ENCODE results near the gene TMEM37.

Gene TMEM37

DNA sequence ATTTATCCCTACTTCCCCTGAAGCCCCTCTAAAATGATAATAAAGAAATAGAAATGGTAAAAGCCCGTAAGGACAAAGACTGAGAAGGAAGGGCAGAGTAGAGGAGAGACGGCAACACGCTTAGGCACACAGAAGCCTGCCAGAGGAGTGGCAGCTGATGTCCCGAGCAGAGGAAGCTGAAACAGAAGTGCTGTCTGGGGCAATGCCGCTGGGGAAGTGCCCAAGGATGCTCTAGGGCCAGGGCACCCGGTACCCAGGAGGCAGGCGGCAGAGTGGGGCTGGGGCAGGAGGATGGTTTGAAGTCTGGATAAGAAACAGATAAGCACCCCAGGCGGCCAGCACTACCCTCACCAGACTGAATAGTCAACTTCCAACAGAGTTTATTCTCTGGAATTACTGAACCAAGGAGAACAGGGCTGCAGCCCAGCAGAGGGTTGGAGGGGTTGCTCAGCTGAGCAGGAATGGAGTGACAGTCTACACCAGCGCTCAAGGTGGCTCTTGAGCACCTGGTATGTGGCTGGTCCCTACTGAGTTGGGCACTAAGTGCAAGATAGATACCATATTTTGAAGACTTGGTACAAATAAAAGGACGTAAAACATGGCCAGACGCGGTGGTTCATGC, 22.4 kb downstream of the TMEM37 start:
- TF ChIP-seq, protein P1, sequence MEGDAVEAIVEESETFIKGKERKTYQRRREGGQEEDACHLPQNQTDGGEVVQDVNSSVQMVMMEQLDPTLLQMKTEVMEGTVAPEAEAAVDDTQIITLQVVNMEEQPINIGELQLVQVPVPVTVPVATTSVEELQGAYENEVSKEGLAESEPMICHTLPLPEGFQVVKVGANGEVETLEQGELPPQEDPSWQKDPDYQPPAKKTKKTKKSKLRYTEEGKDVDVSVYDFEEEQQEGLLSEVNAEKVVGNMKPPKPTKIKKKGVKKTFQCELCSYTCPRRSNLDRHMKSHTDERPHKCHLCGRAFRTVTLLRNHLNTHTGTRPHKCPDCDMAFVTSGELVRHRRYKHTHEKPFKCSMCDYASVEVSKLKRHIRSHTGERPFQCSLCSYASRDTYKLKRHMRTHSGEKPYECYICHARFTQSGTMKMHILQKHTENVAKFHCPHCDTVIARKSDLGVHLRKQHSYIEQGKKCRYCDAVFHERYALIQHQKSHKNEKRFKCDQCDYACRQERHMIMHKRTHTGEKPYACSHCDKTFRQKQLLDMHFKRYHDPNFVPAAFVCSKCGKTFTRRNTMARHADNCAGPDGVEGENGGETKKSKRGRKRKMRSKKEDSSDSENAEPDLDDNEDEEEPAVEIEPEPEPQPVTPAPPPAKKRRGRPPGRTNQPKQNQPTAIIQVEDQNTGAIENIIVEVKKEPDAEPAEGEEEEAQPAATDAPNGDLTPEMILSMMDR (IDR thresholded peaks at IDR 0.05) = no peak

DNA sequence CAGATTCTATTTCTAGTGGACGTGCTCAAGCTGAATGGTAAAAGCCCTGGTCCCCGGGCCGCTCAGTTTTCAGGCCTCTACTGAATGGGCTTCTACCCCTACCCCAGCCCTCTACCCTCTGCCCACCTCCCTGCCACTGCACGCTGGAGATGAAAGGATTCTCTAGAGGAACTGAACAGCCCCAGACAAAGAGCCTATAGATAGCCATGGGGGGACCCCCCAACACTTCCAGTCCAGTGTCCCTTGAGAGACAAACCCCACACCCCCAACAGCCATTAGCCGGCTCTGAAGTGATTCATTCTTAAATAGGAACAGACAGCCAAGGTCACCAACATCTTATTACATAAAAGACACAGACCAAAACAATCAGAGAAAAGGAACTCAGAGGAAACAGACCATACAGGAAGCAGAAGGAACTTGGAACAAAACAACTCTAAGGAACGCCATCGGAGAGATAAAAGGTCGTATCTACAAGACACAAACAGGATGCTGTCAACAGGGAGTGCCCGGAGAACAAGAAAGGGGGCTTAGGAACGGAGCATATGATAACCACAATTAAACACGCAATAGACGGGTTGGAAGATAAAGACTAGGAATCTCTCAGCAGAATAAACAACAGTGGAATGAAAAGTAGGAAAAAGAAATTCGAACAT, 23.5 kb downstream of the TMEM37 start:
- TF ChIP-seq, protein P1 (IDR thresholded peaks at IDR 0.05) = no peak

DNA sequence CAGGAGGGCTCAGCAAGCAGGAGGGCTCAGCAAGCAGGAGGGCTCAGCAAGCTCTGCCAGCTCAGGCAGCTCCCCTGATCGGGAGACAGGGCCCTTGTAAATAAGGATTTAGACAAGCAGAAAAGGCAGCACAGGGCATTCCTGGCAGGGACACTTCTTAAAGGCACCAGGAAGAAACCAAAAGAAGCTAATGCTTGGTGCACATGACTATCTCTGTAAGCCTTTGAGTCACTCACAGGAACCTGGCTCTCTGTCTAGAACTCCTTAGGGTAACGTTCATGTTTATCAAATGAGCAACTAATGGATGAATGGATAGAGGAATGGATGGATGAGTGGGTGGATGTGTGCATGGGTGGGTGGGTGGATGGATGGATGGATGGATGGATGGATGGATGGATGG, 28.4 kb downstream of the TMEM37 start:
- TF ChIP-seq, protein P1 (IDR thresholded peaks at IDR 0.05) = no peak

DNA sequence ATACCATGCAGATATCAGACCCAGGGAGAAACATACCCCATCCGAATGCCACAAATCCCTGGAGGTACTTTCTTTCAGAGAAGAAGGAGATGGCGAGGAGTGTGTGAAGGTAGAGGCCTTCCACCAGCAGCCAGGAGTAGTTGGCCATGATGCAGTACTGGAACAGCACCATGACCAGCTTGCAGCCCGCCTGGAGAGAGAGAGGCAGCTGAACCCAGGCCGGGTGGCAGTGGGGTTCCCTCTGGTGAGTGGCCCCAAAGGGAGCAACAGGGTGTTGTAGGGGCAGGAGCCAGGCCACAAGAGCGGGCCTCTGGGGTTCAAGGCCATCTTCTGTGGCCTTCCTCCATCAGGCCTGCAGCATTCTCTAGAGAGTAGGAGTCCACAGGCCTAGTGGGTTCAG, 30.2 kb downstream of the TMEM37 start:
- TF ChIP-seq, protein P1 (IDR thresholded peaks at IDR 0.05) = no peak

DNA sequence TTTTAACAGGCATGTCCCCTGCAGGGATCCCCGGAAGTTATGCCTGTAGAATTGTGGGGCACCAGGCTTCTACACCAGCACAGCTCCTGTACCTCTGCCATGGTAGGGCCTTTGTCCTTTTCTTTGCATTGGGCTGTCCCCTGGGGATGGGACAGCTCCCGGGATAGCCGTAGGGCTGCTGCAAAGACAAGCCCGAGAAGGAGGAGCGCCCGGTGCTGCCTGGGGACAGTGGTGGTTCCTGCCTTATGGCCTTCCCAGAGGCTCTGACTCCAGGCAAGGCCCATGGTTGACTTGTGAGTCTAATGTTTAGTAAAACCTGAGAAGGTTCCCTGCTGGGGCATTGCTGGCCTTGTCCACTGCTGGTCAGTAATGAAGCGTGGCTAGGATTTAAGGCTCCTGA, 30.9 kb downstream of the TMEM37 start:
- TF ChIP-seq, protein P1 (IDR thresholded peaks at IDR 0.05) = no peak

DNA sequence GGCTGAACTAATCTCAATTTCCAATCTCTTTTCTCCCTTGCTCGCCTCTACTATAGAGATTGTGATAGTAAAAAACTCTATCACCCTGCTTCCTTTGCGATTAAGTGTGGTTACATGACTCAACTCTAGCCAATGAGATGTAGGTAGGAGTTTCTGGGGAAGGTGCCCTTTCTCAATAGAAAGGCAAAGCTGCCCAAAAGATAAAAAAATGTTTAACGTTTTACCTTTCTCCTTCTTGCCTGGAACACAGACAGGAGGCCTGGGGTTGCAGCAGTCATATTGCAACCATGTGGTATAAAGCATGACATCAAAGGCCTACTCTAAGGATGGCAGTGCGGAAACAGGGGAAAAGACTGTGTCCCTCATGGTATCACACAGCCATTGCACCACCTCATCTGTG, 31.5 kb downstream of the TMEM37 start:
- TF ChIP-seq, protein P1 (IDR thresholded peaks at IDR 0.05) = no peak

DNA sequence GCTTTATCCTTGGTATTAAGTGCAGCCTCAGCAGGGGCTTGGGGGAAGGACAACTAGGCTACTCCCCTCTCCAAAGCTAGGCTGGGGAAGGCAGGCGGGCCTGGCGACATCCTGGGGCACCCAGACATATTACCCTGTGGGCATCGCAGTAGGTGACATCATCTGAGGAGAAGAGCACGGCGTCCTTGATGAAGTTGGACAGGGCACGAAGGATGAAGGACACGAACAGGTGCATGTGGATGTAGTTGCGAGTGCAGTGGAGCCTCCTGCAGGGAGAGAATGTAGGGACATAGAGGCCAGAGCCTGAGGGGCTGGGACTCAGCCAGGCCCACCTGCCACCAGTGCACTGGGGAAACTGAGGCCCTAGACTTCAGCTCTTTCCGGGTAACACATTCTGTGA, 32.3 kb downstream of the TMEM37 start:
- TF ChIP-seq, protein P1 (IDR thresholded peaks at IDR 0.05) = no peak
